Measurements from ENCODE around the gene SKAP2. TPM values are rescaled to one million over a fixed set of nuclear protein-coding genes. Genes with fewer than 3 reads are reported as not detected.

Gene SKAP2
- polyA plus RNA-seq, 1 of the 3 experiments (the other 2 are of a cell fraction) = 0.69 TPM

DNA sequence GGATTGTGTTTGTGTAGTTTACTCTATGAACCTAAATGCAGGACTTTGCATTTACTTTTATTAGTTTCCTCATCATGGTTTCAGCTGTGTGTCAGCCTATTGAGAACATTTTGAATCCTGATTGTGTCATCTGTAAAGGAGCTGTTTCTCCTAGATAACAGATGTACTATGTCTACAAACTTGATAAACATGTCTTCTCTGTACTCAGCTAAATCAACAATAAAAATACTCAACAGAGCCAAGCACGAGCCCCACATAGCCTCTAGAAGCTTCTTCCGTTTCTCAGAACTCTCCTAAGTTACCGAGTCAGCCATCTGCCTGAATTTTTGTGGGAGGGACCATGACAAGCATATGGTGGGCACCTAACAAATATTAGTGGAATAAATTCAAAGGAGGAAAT is 234.7 kb downstream of the SKAP2 start:
- Histone ChIP-seq H3K4me2 (no peak overlapping the region), H3K9ac (no peak overlapping the region), H3K36me3 (replicated peaks in 1 of 2; ENCODE audit: control insufficient read depth in 1 of 2, insufficient read depth in 2 of 2, low read length in 1 of 2) (no peaks in the 10 kb centered on the region), H4K20me1 (ENCODE audit: insufficient read depth) (no peaks in the 10 kb centered on the region), H2AFZ (ENCODE audit: low read depth) (no peak overlapping the region), H3K9me3 (no peaks in the 10 kb centered on the region), H3K9me2 (no peaks in the 10 kb centered on the region), H3K4me3 (ENCODE audit: low read depth in 2 of 2, low read length in 1 of 2) (no peak overlapping the region), H3K79me2 (ENCODE audit: insufficient read depth) (no peaks in the 10 kb centered on the region), H3F3A (replicated peaks; ENCODE audit: insufficient read depth) (no peaks in the 10 kb centered on the region), H3K27me3 (ENCODE audit: insufficient read depth) (no peaks in the 10 kb centered on the region), H3K4me1 (ENCODE audit: control insufficient read depth in 1 of 2, insufficient read depth in 2 of 2, low read depth in 1 of 2, low read length in 1 of 2) (peaks cover 0 to 4% of the 10 kb centered on the region in 2 experiments; a peak in 1 of 4 replicates), H3K27ac (ENCODE audit: low read depth in 2 of 2, low read length in 1 of 2) (no peak overlapping the region)
- TF ChIP-seq EP300 (IDR thresholded peaks at IDR 0.05; ENCODE audit: borderline replicate concordance in 1 of 2, low read depth in 1 of 2, low read length in 1 of 2) = no peak
- TF ChIP-seq GABPA (IDR thresholded peaks at IDR 0.05; ENCODE audit: low read depth) = no peak
- no peak for TF ChIP-seq FOXJ3 (CRISPR knock-in tag; IDR thresholded peaks at IDR 0.05)
- TF ChIP-seq GATA2 (CRISPR knock-in tag; IDR thresholded peaks at IDR 0.05) = no peak
- TF ChIP-seq FOXM1 (IDR thresholded peaks at IDR 0.05; ENCODE audit: low read depth) = no peak
- no peak for DNase-seq
- 12% methylated on average over 3 of the region's 3 CpGs for whole genome bisulfite sequencing (ENCODE audit: low lambda C conversion rate)
- CTCF ChIA-PET = interaction anchor here (1.3 to 2.2 kb wide), 2 partner anchors 38 to 735 kb away, joined by 3 to 7 read pairs; no protein-coding TSS in a partner anchor
- POLR2A ChIA-PET = no interaction called here

DNA sequence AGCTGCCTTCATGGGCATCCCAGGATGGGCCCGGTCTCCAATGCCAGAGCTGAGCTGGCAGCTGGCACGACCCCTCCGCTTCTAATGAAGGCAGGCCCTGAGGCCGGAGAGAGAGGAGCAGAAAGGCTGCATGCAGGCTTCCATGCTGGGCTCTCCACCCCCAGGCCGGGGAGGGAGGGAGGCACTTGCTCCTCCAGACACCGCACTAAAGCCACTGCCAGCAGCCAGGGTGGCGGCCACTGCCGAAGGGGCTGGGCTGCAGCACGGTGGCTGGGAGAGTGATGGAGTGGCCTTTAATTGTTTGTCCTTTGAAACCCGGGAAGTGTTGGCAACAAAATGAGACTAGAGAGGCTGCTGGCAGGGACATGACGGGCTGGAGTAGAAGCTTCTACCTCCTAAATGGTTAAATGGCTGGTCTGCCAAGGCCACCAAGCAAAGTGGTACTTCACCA is 236.5 kb downstream of the SKAP2 start:
- ChIA-PET POLR2A (no interaction called here), CTCF (interaction anchor here (0.9 to 1.1 kb wide), 5 partner anchors 9 to 735 kb away, joined by 3 to 5 read pairs (median 3); no protein-coding TSS in a partner anchor)

DNA sequence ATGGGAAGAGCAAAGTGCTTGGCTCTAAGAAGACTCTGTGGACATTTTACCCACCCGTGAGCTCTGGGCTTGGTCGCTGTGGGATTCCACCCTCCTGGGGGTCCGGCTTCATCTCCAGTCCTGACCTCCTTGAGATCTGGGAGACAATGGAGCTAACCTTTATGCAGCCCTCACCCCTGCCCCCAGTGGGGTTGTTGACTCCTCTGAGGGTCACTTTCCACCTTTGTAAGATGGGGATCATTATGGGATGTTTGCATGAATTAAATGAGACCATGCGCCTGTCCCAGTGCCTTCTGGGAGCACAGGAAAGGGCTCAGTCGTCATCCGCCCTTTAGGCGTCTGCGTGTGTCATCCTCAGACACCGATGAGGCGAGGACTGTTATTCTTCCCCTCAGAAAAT is 237.2 kb downstream of the SKAP2 start:
- H4K20me1 ChIP-seq (ENCODE audit: insufficient read depth) = no peaks in the 10 kb centered on the region
- no peaks in the 10 kb centered on the region for H3K36me3 ChIP-seq (replicated peaks in 1 of 2; ENCODE audit: control insufficient read depth in 1 of 2, insufficient read depth in 2 of 2, low read length in 1 of 2)
- WGBS (ENCODE audit: low lambda C conversion rate) = 52% methylated on average over 9 of the region's 10 CpGs
- no peak overlapping the region for H3K27ac ChIP-seq (ENCODE audit: low read depth in 2 of 2, low read length in 1 of 2)
- no peaks in the 10 kb centered on the region for H3K9me3 ChIP-seq
- ChIA-PET CTCF (interaction anchor here (0.8 to 2.3 kb wide), 6 partner anchors 16 to 734 kb away, joined by 3 to 9 read pairs (median 3); no protein-coding TSS in a partner anchor), POLR2A (no interaction called here)
- H3K27me3 ChIP-seq (ENCODE audit: insufficient read depth) = no peaks in the 10 kb centered on the region
- DNase-seq = no peak
- no peak overlapping the region for H3K9ac ChIP-seq
- H2AFZ ChIP-seq (ENCODE audit: low read depth) = no peak overlapping the region
- H3K4me2 ChIP-seq = no peak overlapping the region
- H3F3A ChIP-seq (replicated peaks; ENCODE audit: insufficient read depth) = no peaks in the 10 kb centered on the region
- H3K4me1 ChIP-seq (ENCODE audit: control insufficient read depth in 1 of 2, insufficient read depth in 2 of 2, low read depth in 1 of 2, low read length in 1 of 2) = peaks cover 0 to 4% of the 10 kb centered on the region in 2 experiments; a peak in 1 of 4 replicates
- no peaks in the 10 kb centered on the region for H3K79me2 ChIP-seq (ENCODE audit: insufficient read depth)
- no peaks in the 10 kb centered on the region for H3K9me2 ChIP-seq
- no peak overlapping the region for H3K4me3 ChIP-seq (ENCODE audit: low read depth in 2 of 2, low read length in 1 of 2)
- TF ChIP-seq GATA2 (CRISPR knock-in tag; IDR thresholded peaks at IDR 0.05) (no peak), EZH2phosphoT487 (IDR thresholded peaks at IDR 0.05; ENCODE audit: borderline replicate concordance, low read depth) (no peak), YY1 (IDR thresholded peaks at IDR 0.05; ENCODE audit: low read depth) (no peak), NRF1 (IDR thresholded peaks at IDR 0.05; ENCODE audit: low read depth, low read length) (no peak), ELF1 (IDR thresholded peaks at IDR 0.05) (no peak), GABPA (IDR thresholded peaks at IDR 0.05; ENCODE audit: low read depth) (no peak), POLR2AphosphoS5 (IDR thresholded peaks at IDR 0.05; ENCODE audit: low read depth, low read length) (no peak), NFIC (IDR thresholded peaks at IDR 0.05; ENCODE audit: borderline replicate concordance) (no peak), SIN3A (IDR thresholded peaks at IDR 0.05; ENCODE audit: borderline replicate concordance, low read depth, low read length) (no peak), EP300 (IDR thresholded peaks at IDR 0.05; ENCODE audit: borderline replicate concordance in 1 of 2, low read depth in 1 of 2, low read length in 1 of 2) (no peak)
- TF ChIP-seq, protein P1, sequence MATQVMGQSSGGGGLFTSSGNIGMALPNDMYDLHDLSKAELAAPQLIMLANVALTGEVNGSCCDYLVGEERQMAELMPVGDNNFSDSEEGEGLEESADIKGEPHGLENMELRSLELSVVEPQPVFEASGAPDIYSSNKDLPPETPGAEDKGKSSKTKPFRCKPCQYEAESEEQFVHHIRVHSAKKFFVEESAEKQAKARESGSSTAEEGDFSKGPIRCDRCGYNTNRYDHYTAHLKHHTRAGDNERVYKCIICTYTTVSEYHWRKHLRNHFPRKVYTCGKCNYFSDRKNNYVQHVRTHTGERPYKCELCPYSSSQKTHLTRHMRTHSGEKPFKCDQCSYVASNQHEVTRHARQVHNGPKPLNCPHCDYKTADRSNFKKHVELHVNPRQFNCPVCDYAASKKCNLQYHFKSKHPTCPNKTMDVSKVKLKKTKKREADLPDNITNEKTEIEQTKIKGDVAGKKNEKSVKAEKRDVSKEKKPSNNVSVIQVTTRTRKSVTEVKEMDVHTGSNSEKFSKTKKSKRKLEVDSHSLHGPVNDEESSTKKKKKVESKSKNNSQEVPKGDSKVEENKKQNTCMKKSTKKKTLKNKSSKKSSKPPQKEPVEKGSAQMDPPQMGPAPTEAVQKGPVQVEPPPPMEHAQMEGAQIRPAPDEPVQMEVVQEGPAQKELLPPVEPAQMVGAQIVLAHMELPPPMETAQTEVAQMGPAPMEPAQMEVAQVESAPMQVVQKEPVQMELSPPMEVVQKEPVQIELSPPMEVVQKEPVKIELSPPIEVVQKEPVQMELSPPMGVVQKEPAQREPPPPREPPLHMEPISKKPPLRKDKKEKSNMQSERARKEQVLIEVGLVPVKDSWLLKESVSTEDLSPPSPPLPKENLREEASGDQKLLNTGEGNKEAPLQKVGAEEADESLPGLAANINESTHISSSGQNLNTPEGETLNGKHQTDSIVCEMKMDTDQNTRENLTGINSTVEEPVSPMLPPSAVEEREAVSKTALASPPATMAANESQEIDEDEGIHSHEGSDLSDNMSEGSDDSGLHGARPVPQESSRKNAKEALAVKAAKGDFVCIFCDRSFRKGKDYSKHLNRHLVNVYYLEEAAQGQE (IDR thresholded peaks at IDR 0.05; ENCODE audit: low read depth, low read length) = no peak
- TF ChIP-seq, protein P2, sequence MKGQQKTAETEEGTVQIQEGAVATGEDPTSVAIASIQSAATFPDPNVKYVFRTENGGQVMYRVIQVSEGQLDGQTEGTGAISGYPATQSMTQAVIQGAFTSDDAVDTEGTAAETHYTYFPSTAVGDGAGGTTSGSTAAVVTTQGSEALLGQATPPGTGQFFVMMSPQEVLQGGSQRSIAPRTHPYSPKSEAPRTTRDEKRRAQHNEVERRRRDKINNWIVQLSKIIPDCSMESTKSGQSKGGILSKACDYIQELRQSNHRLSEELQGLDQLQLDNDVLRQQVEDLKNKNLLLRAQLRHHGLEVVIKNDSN (IDR thresholded peaks at IDR 0.05; ENCODE audit: borderline replicate concordance, low read depth) = no peak
- TF ChIP-seq, protein P3, sequence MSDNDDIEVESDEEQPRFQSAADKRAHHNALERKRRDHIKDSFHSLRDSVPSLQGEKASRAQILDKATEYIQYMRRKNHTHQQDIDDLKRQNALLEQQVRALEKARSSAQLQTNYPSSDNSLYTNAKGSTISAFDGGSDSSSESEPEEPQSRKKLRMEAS (IDR thresholded peaks at IDR 0.05; ENCODE audit: low read depth) = no peak
- TF ChIP-seq, protein P4, sequence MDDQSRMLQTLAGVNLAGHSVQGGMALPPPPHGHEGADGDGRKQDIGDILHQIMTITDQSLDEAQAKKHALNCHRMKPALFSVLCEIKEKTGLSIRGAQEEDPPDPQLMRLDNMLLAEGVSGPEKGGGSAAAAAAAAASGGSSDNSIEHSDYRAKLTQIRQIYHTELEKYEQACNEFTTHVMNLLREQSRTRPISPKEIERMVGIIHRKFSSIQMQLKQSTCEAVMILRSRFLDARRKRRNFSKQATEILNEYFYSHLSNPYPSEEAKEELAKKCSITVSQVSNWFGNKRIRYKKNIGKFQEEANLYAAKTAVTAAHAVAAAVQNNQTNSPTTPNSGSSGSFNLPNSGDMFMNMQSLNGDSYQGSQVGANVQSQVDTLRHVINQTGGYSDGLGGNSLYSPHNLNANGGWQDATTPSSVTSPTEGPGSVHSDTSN (IDR thresholded peaks at IDR 0.05) = no peak

More for the DNA sequence above, 236.5 kb downstream of the SKAP2 start:
- no peak overlapping the region for H3K4me2 ChIP-seq
- no peaks in the 10 kb centered on the region for H3K9me2 ChIP-seq
- no peaks in the 10 kb centered on the region for H3K27me3 ChIP-seq (ENCODE audit: insufficient read depth)
- H3K9me3 ChIP-seq = no peaks in the 10 kb centered on the region
- no peak overlapping the region for H3K27ac ChIP-seq (ENCODE audit: low read depth in 2 of 2, low read length in 1 of 2)
- no peak for TF ChIP-seq POLR2AphosphoS5 (IDR thresholded peaks at IDR 0.05; ENCODE audit: low read depth, low read length)
- TF ChIP-seq TEAD4 (IDR thresholded peaks at IDR 0.05; ENCODE audit: borderline replicate concordance, insufficient read depth) = no peak
- H3K4me3 ChIP-seq (ENCODE audit: low read depth in 2 of 2, low read length in 1 of 2) = no peak overlapping the region
- WGBS (ENCODE audit: low lambda C conversion rate) = 40% methylated on average over 9 of the region's 11 CpGs
- no peaks in the 10 kb centered on the region for H3K79me2 ChIP-seq (ENCODE audit: insufficient read depth)
- H3F3A ChIP-seq (replicated peaks; ENCODE audit: insufficient read depth) = no peaks in the 10 kb centered on the region
- no peaks in the 10 kb centered on the region for H4K20me1 ChIP-seq (ENCODE audit: insufficient read depth)
- no peak overlapping the region for H3K9ac ChIP-seq
- peaks cover 0 to 4% of the 10 kb centered on the region in 2 experiments; a peak in 1 of 4 replicates for H3K4me1 ChIP-seq (ENCODE audit: control insufficient read depth in 1 of 2, insufficient read depth in 2 of 2, low read depth in 1 of 2, low read length in 1 of 2)
- no peak for DNase-seq
- no peak overlapping the region for H2AFZ ChIP-seq (ENCODE audit: low read depth)
- H3K36me3 ChIP-seq (replicated peaks in 1 of 2; ENCODE audit: control insufficient read depth in 1 of 2, insufficient read depth in 2 of 2, low read length in 1 of 2) = no peaks in the 10 kb centered on the region
